Endodermal cell (in vitro differentiated cells): ENCODE data around the gene RAPGEF1. TPM values are rescaled to one million over a fixed set of nuclear protein-coding genes. Genes with fewer than 3 reads are reported as not detected.
"Not testable (repeated sequence)": the region's sequence is repeated elsewhere in the genome, so short reads cannot be mapped to it uniquely, and the experiment has no call there.

Experiments used
- DNase-seq: peaks from one replicate; pipeline ENCODE4 v3.0.0-alpha.2; 2017
- H3K27ac ChIP-seq: 2 replicates; pipeline ENCODE4 v1.5.1; 2013; ENCODE audit warnings: mild to moderate bottlenecking, low read depth, low read length, moderate library complexity
- H3K27me3 ChIP-seq: 2 replicates; pipeline ENCODE4 v1.6.1; 2013; ENCODE audit warnings: mild to moderate bottlenecking, low read length, moderate library complexity; ENCODE audit not compliant: insufficient read depth, control insufficient read depth, poor library complexity, severe bottlenecking
- H3K36me3 ChIP-seq: 2 replicates; pipeline ENCODE4 v1.7.0; 2013; ENCODE audit warnings: mild to moderate bottlenecking, low read length, moderate library complexity; ENCODE audit not compliant: control insufficient read depth, insufficient read depth
- H3K4me1 ChIP-seq: one replicate; pipeline ENCODE4 v1.7.0; 2013; ENCODE audit warnings: low read length; ENCODE audit not compliant: control insufficient read depth, insufficient read depth
- H3K4me3 ChIP-seq: 2 replicates; pipeline ENCODE4 v1.5.1; 2013; ENCODE audit warnings: mild to moderate bottlenecking, low read length, moderate library complexity
- H3K9ac ChIP-seq: 2 replicates; pipeline ENCODE4 v1.6.1; 2013; ENCODE audit warnings: mild to moderate bottlenecking, low read length, moderate library complexity; ENCODE audit not compliant: poor library complexity, severe bottlenecking; ENCODE audit errors: extremely low read depth
- H3K9me3 ChIP-seq: 2 replicates; pipeline ENCODE4 v1.6.1; 2013; ENCODE audit warnings: mild to moderate bottlenecking, low read length, moderate library complexity; ENCODE audit not compliant: control insufficient read depth
- H3K27ac Mint-ChIP-seq: 2 replicates; pipeline ENCODE4 v1.8.0; 2020; ENCODE audit warnings: mixed read lengths
- H3K27me3 Mint-ChIP-seq: 2 replicates; pipeline ENCODE4 v1.8.0; 2021; ENCODE audit warnings: mild to moderate bottlenecking, mixed read lengths; ENCODE audit not compliant: insufficient read depth
- H3K36me3 Mint-ChIP-seq: 2 replicates; pipeline ENCODE4 v1.8.0; 2020; ENCODE audit warnings: low read depth, mixed read lengths
- H3K4me1 Mint-ChIP-seq: 2 replicates; pipeline ENCODE4 v1.8.0; 2020; ENCODE audit warnings: mixed read lengths
- H3K4me3 Mint-ChIP-seq: 2 replicates; pipeline ENCODE4 v1.8.0; 2020; ENCODE audit warnings: mild to moderate bottlenecking, moderate library complexity, mixed read lengths
- H3K9me3 Mint-ChIP-seq: 2 replicates; pipeline ENCODE4 v1.8.0; 2020; ENCODE audit warnings: mild to moderate bottlenecking, mixed read lengths
- CTCF ChIP-seq: fragments of 200-600 bp; sonication (generic); conservative IDR thresholded peaks from 2 replicates; pipeline ENCODE4 v1.5.0; 2021; ENCODE audit warnings: antibody characterized with exemption, mild to moderate bottlenecking
- WGBS, 2 experiments: methylation state at CpG; one replicate each; pipeline versions ENCODE4 v1.1.5 to v1.1.7; 2013; ENCODE audit warnings: missing lambda C conversion rate in 2 of 2, mixed read lengths in 1 of 2; ENCODE audit not compliant: insufficient coverage in 1 of 2, insufficient read length in 1 of 2; 5-methylcytosine and 5-hydroxymethylcytosine counted together
- total RNA-seq, 2 donors: library from RNA; stranded (reverse); fragmentation: NEBNext Ultra II Directional in 1 of 2; extraction: Animal tissue kit (Norgen Biotek cat#: 25700) in 1 of 2; gene quantifications; 2 replicates in 1 of 2; 3 replicates in 1 of 2; pipeline ENCODE4 v1.2.1, GENCODE V29; 2021

RAPGEF1 gene
- total RNA-seq, 2 donors from 2014 or later, result 63.4 to 85.5 TPM

- no peaks in the 10 kb centered on the region for H3K9me3 Mint-ChIP-seq
- no peak for DNase-seq
- H3K4me3 ChIP-seq, result no peak overlapping the region
- no peaks in the 10 kb centered on the region for H3K27me3 ChIP-seq
- no peaks in the 10 kb centered on the region for H3K9me3 ChIP-seq
- WGBS, 2 experiments, result 93 to 96% methylated on average over 9 of the region's 9 CpGs
- H3K27ac ChIP-seq, result no peak overlapping the region
- H3K27me3 Mint-ChIP-seq, result no peaks in the 10 kb centered on the region
- H3K4me1 ChIP-seq, result peaks cover 3% of the 10 kb centered on the region
- no peak overlapping the region for H3K9ac ChIP-seq
- H3K4me1 Mint-ChIP-seq, result peaks cover 48% of the 10 kb centered on the region
- H3K36me3 ChIP-seq, result no peaks in the 10 kb centered on the region
- no peaks in the 10 kb centered on the region for H3K36me3 Mint-ChIP-seq
- no peak overlapping the region for H3K4me3 Mint-ChIP-seq
- TF ChIP-seq CTCF, result no peak
- H3K27ac Mint-ChIP-seq, result no peak overlapping the region
Measured at GRCh38 chr9:131656356-131657036, 83.4 kb downstream of the RAPGEF1 start.

- not testable (repeated sequence) for H3K27ac ChIP-seq, H3K4me3 ChIP-seq, H3K9me3 Mint-ChIP-seq, H3K27me3 ChIP-seq, H3K4me3 Mint-ChIP-seq, H3K27me3 Mint-ChIP-seq, H3K36me3 ChIP-seq, H3K9ac ChIP-seq, H3K9me3 ChIP-seq, DNase-seq, H3K4me1 ChIP-seq
- WGBS, 2 experiments, result 94 to 98% methylated on average over 5 of the region's 5 CpGs
- Mint-ChIP-seq H3K36me3 (peaks cover 15% of the 10 kb centered on the region), H3K27ac (peak overlapping the region; percentile 32), H3K4me1 (peaks cover 37% of the 10 kb centered on the region)
Measured at GRCh38 chr9:131654369-131654768, 85.5 kb downstream of the RAPGEF1 start.

GRCh38 chr9:131651599-131651998 is 88.3 kb downstream of the RAPGEF1 start:
- no peak overlapping the region for H3K9ac ChIP-seq

More at GRCh38 chr9:131651599-131651998, 88.3 kb downstream of the RAPGEF1 start:
- Histone ChIP-seq H3K4me3 (no peak overlapping the region), H3K27ac (no peak overlapping the region), H3K4me1 (no peaks in the 10 kb centered on the region), H3K27me3 (no peaks in the 10 kb centered on the region), H3K9me3 (no peaks in the 10 kb centered on the region), H3K36me3 (peaks cover 15% of the 10 kb centered on the region)
- Mint-ChIP-seq H3K27ac (no peak overlapping the region), H3K9me3 (no peaks in the 10 kb centered on the region), H3K4me1 (peaks cover 35% of the 10 kb centered on the region), H3K27me3 (no peaks in the 10 kb centered on the region), H3K36me3 (peaks cover 19% of the 10 kb centered on the region), H3K4me3 (no peak overlapping the region)
- no peak for DNase-seq
- TF ChIP-seq CTCF, result no peak
- WGBS, 2 experiments, result 69 to 99% methylated on average over 2 to 3 of the region's 3 CpGs
